B cell (primary cell): ENCODE measurements around the gene KLHL24. TPM values are rescaled to one million over a fixed set of nuclear protein-coding genes. Genes with fewer than 3 reads are reported as not detected.
"Not testable (repeated sequence)": the region's sequence is repeated elsewhere in the genome, so short reads cannot be mapped to it uniquely, and the experiment has no call there.

Source experiments
- ATAC-seq: fragments of 200-7000 bp; cut with Tn5 transposase; one replicate; pipeline ENCODE4 v1.10.0; 2021; ENCODE audit warnings: low read depth, mild to moderate bottlenecking, moderate number of reproducible peaks, moderate library complexity
- CTCF ChIA-PET: fragments of 350-600 bp; sonication (Branson Sonifier 250); formaldehyde crosslinking; loops from one replicate; lab custom pipeline; 2021; ENCODE audit warnings: antibody characterized with exemption, inconsistent platforms; lab: Charles Lee
- POLR2A ChIA-PET: fragments of 350-600 bp; sonication (Branson Sonifier 250); formaldehyde crosslinking; loops from one replicate; lab custom pipeline; 2021; ENCODE audit warnings: antibody characterized with exemption; lab: Charles Lee
- DNase-seq: peaks from one replicate; pipeline ENCODE4 v3.0.0; 2013
- H2AFZ ChIP-seq: 2 replicates; pipeline ENCODE4 v1.6.1; 2012; ENCODE audit warnings: mild to moderate bottlenecking, low read depth, low read length; ENCODE audit not compliant: insufficient read depth, poor library complexity, severe bottlenecking
- H3K27ac ChIP-seq, 2 donors: 1 replicate in 1 of 2; 2 replicates in 1 of 2; pipeline ENCODE4 v1.5.1; 2012 to 2013; ENCODE audit warnings: low read length in 2 of 2, mild to moderate bottlenecking in 2 of 2, moderate library complexity in 1 of 2
- H3K27me3 ChIP-seq, 4 experiments: fragments of 200-600 bp in 1 of 4; sonication (generic) in 1 of 4; replicated peaks in 1 of 4; 1 replicate in 2 of 4; 2 replicates in 2 of 4; pipeline versions ENCODE4 v1.6.1 to v1.7.0; 2013 to 2016; ENCODE audit warnings: low read length in 3 of 4, mild to moderate bottlenecking in 2 of 4, mixed read lengths in 1 of 4, moderate library complexity in 1 of 4; ENCODE audit not compliant: insufficient read depth in 4 of 4, control insufficient read depth in 3 of 4; ENCODE audit errors: control extremely low read depth in 1 of 4
- H3K36me3 ChIP-seq, 2 experiments: replicated peaks in 1 of 2; 1 replicate in 1 of 2; 2 replicates in 1 of 2; pipeline versions ENCODE4 v1.6.1 to v1.7.1; 2013; ENCODE audit warnings: low read length in 1 of 2; ENCODE audit not compliant: insufficient read depth in 2 of 2, control insufficient read depth in 1 of 2; ENCODE audit errors: control extremely low read depth in 1 of 2, extremely low read depth in 1 of 2
- H3K4me1 ChIP-seq, 2 donors: fragments of 200-600 bp in 1 of 2; sonication (generic) in 1 of 2; 1 replicate in 1 of 2; 2 replicates in 1 of 2; pipeline versions ENCODE4 v1.5.1 to v1.6.1; 2013 to 2017; ENCODE audit warnings: low read length in 2 of 2; ENCODE audit not compliant: control insufficient read depth in 2 of 2, insufficient read depth in 2 of 2
- H3K4me2 ChIP-seq: replicated peaks from 2 replicates; pipeline ENCODE3; 2012; ENCODE audit warnings: mild to moderate bottlenecking, low read depth, low read length; ENCODE audit not compliant: poor library complexity, severe bottlenecking
- H3K4me3 ChIP-seq, 5 experiments: fragments of 200-600 bp in 1 of 5; sonication (generic) in 1 of 5; 1 replicate in 3 of 5; 2 replicates in 2 of 5; pipeline versions ENCODE4 v1.5.1 to v1.7.0; 2011 to 2016; ENCODE audit warnings: low read length in 4 of 5, mild to moderate bottlenecking in 4 of 5, low read depth in 2 of 5, control low read depth in 1 of 5, moderate library complexity in 1 of 5; ENCODE audit not compliant: insufficient read depth in 1 of 5; ENCODE audit errors: control extremely low read depth in 1 of 5, extremely low read depth in 1 of 5
- H3K79me2 ChIP-seq: fragments of 200-600 bp; sonication (generic); one replicate; pipeline ENCODE4 v1.6.0; 2016; ENCODE audit warnings: low read length; ENCODE audit not compliant: control insufficient read depth, insufficient read depth
- H3K9ac ChIP-seq: fragments of 200-600 bp; sonication (generic); 2 replicates; pipeline ENCODE4 v1.6.1; 2017; ENCODE audit warnings: mild to moderate bottlenecking, low read length, moderate library complexity
- H3K9me3 ChIP-seq, 3 donors: one replicate each; pipeline versions ENCODE4 v1.6.1 to v1.7.1; 2013; ENCODE audit warnings: low read length in 2 of 3; ENCODE audit not compliant: control insufficient read depth in 2 of 3, insufficient read depth in 1 of 3; ENCODE audit errors: control extremely low read depth in 1 of 3
- H4K20me1 ChIP-seq: 2 replicates; pipeline ENCODE4 v1.6.0; 2012; ENCODE audit warnings: mild to moderate bottlenecking, low read length; ENCODE audit not compliant: insufficient read depth, control insufficient read depth, poor library complexity, severe bottlenecking
- H3K27ac Mint-ChIP-seq: one replicate; pipeline ENCODE4 v1.8.0; 2021; ENCODE audit warnings: mixed read lengths
- H3K27me3 Mint-ChIP-seq: one replicate; pipeline ENCODE4 v1.8.0; 2021; ENCODE audit warnings: mixed read lengths
- H3K4me1 Mint-ChIP-seq: one replicate; pipeline ENCODE4 v1.8.0; 2021; ENCODE audit warnings: mixed read lengths
- H3K4me3 Mint-ChIP-seq: one replicate; pipeline ENCODE4 v1.8.0; 2021; ENCODE audit warnings: mixed read lengths
- H3K9me3 Mint-ChIP-seq: one replicate; pipeline ENCODE4 v1.8.0; 2022; ENCODE audit warnings: mixed read lengths; ENCODE audit not compliant: insufficient read depth
- CTCF ChIP-seq: fragments of 200-600 bp; IDR thresholded peaks from one replicate; pipeline ENCODE4 v1.8.0; 2022; ENCODE audit warnings: antibody characterized with exemption, mild to moderate bottlenecking
- EZH2 ChIP-seq: IDR thresholded peaks from 2 replicates; pipeline ENCODE4 v1.6.1; 2012; ENCODE audit warnings: borderline replicate concordance, low read depth, mild to moderate bottlenecking, moderate library complexity, low read length; ENCODE audit not compliant: insufficient read depth, poor library complexity, severe bottlenecking
- WGBS: methylation state at CpG from one replicate; pipeline ENCODE4 v1.1.5; 2013; ENCODE audit warnings: missing lambda C conversion rate; ENCODE audit not compliant: insufficient coverage; 5-methylcytosine and 5-hydroxymethylcytosine counted together
- intact Hi-C: fragments of 100-400 bp; cut with micrococcal nuclease; formaldehyde crosslinking; loops from one replicate; pipeline ENCODE4 v1.10.0; 2022
- polyA plus RNA-seq: library from polyadenylated mRNA; depleted of rRNA; stranded (reverse); fragments of >200 nt; gene quantifications from 2 replicates; pipeline ENCODE4 v1.2.3, GENCODE V29; 2012
- total RNA-seq, 2 donors: library from RNA; stranded (reverse); fragments of 120-200 nt in 1 of 2; gene quantifications; 1 replicate in 1 of 2; 2 replicates in 1 of 2; pipeline versions ENCODE4 v1.2.3 to v1.2.4, GENCODE V29; 2013 to 2022

Gene KLHL24
- total and polyA plus RNA-seq, 2 donors (not counting 1 experiment from before 2014, with no cell fraction given) = 37.4 to 134 TPM

GRCh38 chr3:183597959-183598358, 37.5 kb upstream of the KLHL24 start:
- H3K9me3 Mint-ChIP-seq = peaks cover 8% of the 10 kb centered on the region
- Histone ChIP-seq H3K4me3 (no peak overlapping the region), H3K4me2 (no peak overlapping the region), H3K79me2 (no peaks in the 10 kb centered on the region), H3K27me3 (peaks cover 0 to 25% (median 2%) of the 10 kb centered on the region in 4 experiments), H3K27ac (no peak overlapping the region), H3K36me3 (no peaks in the 10 kb centered on the region), H4K20me1 (no peaks in the 10 kb centered on the region), H3K4me1 (no peaks in the 10 kb centered on the region), H3K9ac (no peak overlapping the region), H2AFZ (no peak overlapping the region), H3K9me3 (peaks cover 0 to 16% (median 7%) of the 10 kb centered on the region in 3 donors)
- H3K27ac Mint-ChIP-seq = no peak overlapping the region
- ChIA-PET CTCF (no interaction called here), POLR2A (interaction anchor here (0.6 kb wide), 1 partner anchor 472 kb away, joined by 3 read pairs; no protein-coding TSS in a partner anchor)
- no CpG with 5 or more reads among the region's 1 CpG for WGBS
- DNase-seq = no peak
- peaks cover 2% of the 10 kb centered on the region for H3K4me1 Mint-ChIP-seq
- intact Hi-C loops = no loop called here
- no peak overlapping the region for H3K4me3 Mint-ChIP-seq
- no peak for TF ChIP-seq CTCF
- no peak for TF ChIP-seq EZH2
- peaks cover 11% of the 10 kb centered on the region for H3K27me3 Mint-ChIP-seq
- no peak for ATAC-seq

DNA sequence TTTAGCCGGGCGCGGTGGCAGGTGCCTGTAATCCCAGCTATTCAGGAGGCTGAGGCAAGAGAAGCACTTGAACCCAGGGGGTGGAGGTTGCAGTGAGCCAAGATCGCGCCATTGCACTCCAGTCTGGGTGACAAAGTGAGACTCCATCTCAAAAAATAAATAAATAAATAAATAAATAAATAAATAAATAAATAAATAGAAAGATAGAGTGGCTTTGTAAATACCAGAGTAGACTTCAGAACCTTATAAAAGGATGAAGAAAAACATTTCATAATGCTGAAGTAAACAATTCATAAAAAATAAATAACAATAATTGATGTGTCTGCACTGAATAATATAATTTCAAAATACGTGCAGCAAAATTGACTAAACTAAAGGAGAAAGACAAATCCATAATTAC, 24.1 kb upstream of the KLHL24 start:
- POLR2A ChIA-PET = interaction anchor here (0.6 kb wide), 1 partner anchor 22 kb away, joined by 4 read pairs; no protein-coding TSS in a partner anchor
- CTCF ChIA-PET, H3K27me3 ChIP-seq, H3K79me2 ChIP-seq, H3K27me3 Mint-ChIP-seq, H3K9me3 ChIP-seq, H3K27ac ChIP-seq, intact Hi-C loops, H3K27ac Mint-ChIP-seq, H4K20me1 ChIP-seq, ATAC-seq, H3K36me3 ChIP-seq, DNase-seq, H3K4me1 Mint-ChIP-seq, H3K9me3 Mint-ChIP-seq, H3K4me3 Mint-ChIP-seq, H2AFZ ChIP-seq, H3K4me1 ChIP-seq, H3K4me2 ChIP-seq, H3K9ac ChIP-seq, H3K4me3 ChIP-seq: not testable (repeated sequence)
- WGBS = 100% methylated on average over 3 of the region's 6 CpGs
